Endothelial cell of umbilical vein (primary cell): ENCODE measurements around the gene IP6K2. TPM values are rescaled to one million over a fixed set of nuclear protein-coding genes. Genes with fewer than 3 reads are reported as not detected.
"Not testable (repeated sequence)": the region's sequence is repeated elsewhere in the genome, so short reads cannot be mapped to it uniquely, and the experiment has no call there.

Source experiments
- BruUV-seq: library from RNA; stranded (reverse); fragments of 400-500 nt; replicated peaks from 2 replicates; lab custom pipeline; 2021; lab: Mats Ljungman, UMichigan
- CTCF ChIA-PET: fragments of 300-600, 350-600 bp; sonication (Branson Sonifier 250); formaldehyde crosslinking; loops from one replicate; lab custom pipeline; 2021; ENCODE audit warnings: antibody characterized with exemption, inconsistent platforms; lab: Charles Lee
- POLR2A ChIA-PET: fragments of 300-600, 350-600 bp; sonication (Branson Sonifier 250); formaldehyde crosslinking; loops from one replicate; lab custom pipeline; 2021; ENCODE audit warnings: antibody characterized with exemption, inconsistent platforms; lab: Charles Lee
- DNase-seq: peaks from one replicate; pipeline ENCODE4 v3.0.0-alpha.2; 2011; ENCODE audit warnings: low read depth, low spot score
- FAIRE-seq: peaks from 2 replicates; lab custom pipeline; 2011; peaks lifted over from hg19 to GRCh38; lab: Jason Lieb, UNC
- H2AFZ ChIP-seq: 2 replicates; pipeline ENCODE4 v1.6.0; 2012; ENCODE audit warnings: low read depth, low read length, control low read depth, inconsistent platforms
- H3K27ac ChIP-seq: 2 replicates; pipeline ENCODE4 v1.5.1; 2011; ENCODE audit warnings: low read depth, mild to moderate bottlenecking, control low read depth, low read length, moderate library complexity; ENCODE audit not compliant: insufficient read depth
- H3K27me3 ChIP-seq, 2 experiments: 2 replicates each; pipeline versions ENCODE4 v1.6.0 to v1.6.1; 2011; ENCODE audit warnings: low read length in 2 of 2, mixed read lengths in 1 of 2; ENCODE audit not compliant: control insufficient read depth in 2 of 2, insufficient read depth in 2 of 2
- H3K36me3 ChIP-seq, 2 experiments: 2 replicates in 1 of 2; 3 replicates in 1 of 2; pipeline ENCODE4 v1.5.1; 2011; ENCODE audit warnings: low read length in 2 of 2, mild to moderate bottlenecking in 1 of 2, moderate library complexity in 1 of 2; ENCODE audit not compliant: control insufficient read depth in 2 of 2, insufficient read depth in 2 of 2; ENCODE audit errors: extremely low read depth in 1 of 2
- H3K4me1 ChIP-seq: 3 replicates; pipeline ENCODE4 v1.5.1; 2011; ENCODE audit warnings: mild to moderate bottlenecking, low read length; ENCODE audit not compliant: control insufficient read depth, insufficient read depth; ENCODE audit errors: extremely low read depth
- H3K4me2 ChIP-seq: 2 replicates; pipeline ENCODE4 v1.6.1; 2011; ENCODE audit warnings: low read length, control low read depth, mixed read lengths; ENCODE audit not compliant: insufficient read depth
- H3K4me3 ChIP-seq, 3 experiments: fragments of 200-600 bp in 1 of 3; sonication (generic), shearing (Covaris generic) in 1 of 3; replicated peaks in 1 of 3; 2 replicates each; pipeline ENCODE4 v1.5.1; 2011 to 2016; ENCODE audit warnings: control low read depth in 3 of 3, low read length in 3 of 3, mild to moderate bottlenecking in 2 of 3, inconsistent platforms in 1 of 3, low read depth in 1 of 3, moderate library complexity in 1 of 3; ENCODE audit not compliant: insufficient read depth in 1 of 3
- H3K79me2 ChIP-seq: 2 replicates; pipeline ENCODE4 v1.6.0; 2012; ENCODE audit warnings: low read length, inconsistent platforms; ENCODE audit not compliant: control insufficient read depth, insufficient read depth
- H3K9ac ChIP-seq: replicated peaks from 2 replicates; pipeline ENCODE3; 2011; ENCODE audit warnings: low read length, control low read depth; ENCODE audit not compliant: insufficient read depth; ENCODE audit errors: extremely low read depth
- H3K9me1 ChIP-seq: replicated peaks from 3 replicates; pipeline ENCODE4 v1.6.0; 2011; ENCODE audit warnings: mild to moderate bottlenecking, low read length; ENCODE audit not compliant: control insufficient read depth, insufficient read depth; ENCODE audit errors: extremely low read depth
- H3K9me3 ChIP-seq: replicated peaks from 2 replicates; pipeline ENCODE4 v1.5.1; 2012; ENCODE audit warnings: low read length, inconsistent platforms; ENCODE audit not compliant: control insufficient read depth, insufficient read depth
- H4K20me1 ChIP-seq: replicated peaks from 2 replicates; pipeline ENCODE3; 2011; ENCODE audit warnings: mild to moderate bottlenecking, low read length; ENCODE audit not compliant: control insufficient read depth, insufficient read depth; ENCODE audit errors: extremely low read depth
- EZH2 ChIP-seq: IDR thresholded peaks from 2 replicates; pipeline ENCODE4 v1.6.1; 2012; ENCODE audit warnings: borderline replicate concordance, low read depth, mild to moderate bottlenecking, moderate library complexity, low read length, inconsistent platforms; ENCODE audit not compliant: severe bottlenecking
- FOS ChIP-seq: IDR thresholded peaks from 2 replicates; pipeline ENCODE4 v1.6.1; 2011; ENCODE audit warnings: mild to moderate bottlenecking, low read length, moderate library complexity, borderline replicate concordance; ENCODE audit not compliant: insufficient read depth
- GATA2 ChIP-seq: IDR thresholded peaks from 2 replicates; pipeline ENCODE4 v1.7.0; 2011; ENCODE audit warnings: low read depth, mild to moderate bottlenecking, moderate library complexity, mixed read lengths, low read length; ENCODE audit not compliant: insufficient read length, insufficient read depth
- JUN ChIP-seq: IDR thresholded peaks from 2 replicates; pipeline ENCODE4 v1.6.1; 2011; ENCODE audit warnings: borderline replicate concordance, low read depth; ENCODE audit not compliant: insufficient read length, insufficient read depth
- MYC ChIP-seq: IDR thresholded peaks from one replicate; pipeline ENCODE4 v1.6.1; 2011; ENCODE audit warnings: mild to moderate bottlenecking, low read depth, low read length
- POLR2A ChIP-seq: IDR thresholded peaks from 2 replicates; pipeline ENCODE4 v1.6.1; 2012; ENCODE audit warnings: low read depth, mild to moderate bottlenecking, control low read depth, low read length
- POLR2AphosphoS5 ChIP-seq: IDR thresholded peaks from 2 replicates; pipeline ENCODE4 v1.6.1; 2012; ENCODE audit warnings: low read depth, mild to moderate bottlenecking, control low read depth, low read length, moderate library complexity; ENCODE audit not compliant: insufficient read depth
- dilution Hi-C: fragments of 300-500 bp; cut with MboI; formaldehyde crosslinking; loops from one replicate; pipeline ENCODE4 v1.15.0; 2019; ENCODE audit warnings: low sequenced_read_pairs; ENCODE audit not compliant: extremely low pct_ligation_motif_present
- intact Hi-C: fragments of 100-400 bp; cut with micrococcal nuclease; formaldehyde crosslinking; loops from one replicate; pipeline ENCODE4 v1.10.0; 2022
- polyA plus RNA-seq, 4 experiments: library from polyadenylated mRNA; depleted of rRNA in 3 of 4; stranded (reverse) in 3 of 4; unstranded in 1 of 4; fragments of >200 nt; gene quantifications; 2 replicates each; pipeline versions ENCODE4 v1.2.1 to v1.2.3, GENCODE V29; 2011 to 2012; ENCODE audit warnings: missing spikeins in 1 of 4
- total RNA-seq: library from RNA; stranded (reverse); gene quantifications from 2 replicates; pipeline ENCODE4 v1.2.3, GENCODE V29; 2021
- TF ChIP-seq, protein P1 (sequence below): IDR thresholded peaks from 2 replicates; pipeline ENCODE4 v1.6.1; 2011; ENCODE audit not compliant: insufficient read depth, insufficient read length
- TF ChIP-seq, protein P2 (sequence below), 2 donors: IDR thresholded peaks; 1 replicate in 1 of 2; 2 replicates in 1 of 2; pipeline ENCODE4 v1.5.1; 2011; ENCODE audit warnings: low read length in 2 of 2, mild to moderate bottlenecking in 2 of 2, moderate library complexity in 2 of 2, control low read depth in 1 of 2, inconsistent platforms in 1 of 2, low read depth in 1 of 2; ENCODE audit not compliant: insufficient read depth in 1 of 2; ENCODE audit errors: extremely low read depth in 1 of 2

Gene IP6K2
- total and polyA plus RNA-seq, 2 donors (not counting 3 experiments of a cell fraction or from before 2014, with no cell fraction given) = 81.8 to 143 TPM

DNA sequence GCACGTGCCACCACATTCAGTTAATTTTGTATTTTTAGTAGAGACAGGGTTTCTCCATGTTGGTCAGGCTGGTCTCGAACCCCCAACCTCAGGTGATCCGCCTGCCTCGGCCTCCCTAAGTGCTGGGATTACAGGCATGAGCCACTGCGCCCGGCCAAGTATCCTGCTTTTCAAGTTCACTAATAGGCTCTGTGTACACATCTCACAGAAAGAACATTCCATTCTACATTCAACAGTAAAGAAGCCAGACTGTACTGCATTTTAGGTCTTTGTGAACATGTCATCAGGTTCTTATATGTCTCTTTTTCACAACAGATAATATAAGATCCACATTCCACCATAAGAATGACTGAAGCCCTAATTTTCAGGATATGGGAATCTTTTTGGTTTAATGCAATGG lies 42.5 kb upstream of the IP6K2 start:
- POLR2A ChIA-PET, DNase-seq, H3K36me3 ChIP-seq, dilution Hi-C loops, H3K27me3 ChIP-seq, H4K20me1 ChIP-seq, BruUV-seq, H3K79me2 ChIP-seq, H3K4me2 ChIP-seq, H3K4me1 ChIP-seq, H3K9me3 ChIP-seq, H3K4me3 ChIP-seq, FAIRE-seq, H2AFZ ChIP-seq, H3K9ac ChIP-seq, H3K9me1 ChIP-seq, intact Hi-C loops, H3K27ac ChIP-seq: not testable (repeated sequence)
- CTCF ChIA-PET = interaction anchor here (0.9 to 3.2 kb wide), 2 partner anchors 19 to 101 kb away, joined by 3 to 13 read pairs; no protein-coding TSS in a partner anchor

DNA sequence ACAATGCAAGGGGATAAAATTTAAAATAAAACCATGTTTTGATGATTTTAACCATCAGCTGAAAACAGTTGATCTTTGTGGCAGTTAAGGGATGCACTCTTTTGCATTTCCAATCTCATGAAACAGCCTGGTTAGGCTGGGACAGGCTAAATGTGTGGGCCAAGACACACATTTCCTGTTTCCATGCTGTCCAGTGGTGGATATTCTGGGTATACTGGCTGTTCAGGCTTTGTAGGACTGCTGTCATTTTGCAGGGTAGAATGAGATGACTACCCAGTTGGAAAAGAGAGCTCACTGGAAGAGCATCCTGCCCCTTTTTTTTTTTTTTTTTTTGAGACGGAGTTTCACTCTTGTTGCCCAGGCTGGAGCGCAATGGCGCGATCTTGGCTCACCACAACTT lies 42.0 kb upstream of the IP6K2 start:
- no peak overlapping the region for H2AFZ ChIP-seq
- H3K4me1 ChIP-seq = no peaks in the 10 kb centered on the region
- no peak overlapping the region for H3K4me3 ChIP-seq
- H3K36me3 ChIP-seq = peaks cover 0 to 2% of the 10 kb centered on the region in 2 experiments
- no peaks in the 10 kb centered on the region for H3K9me3 ChIP-seq
- no peaks in the 10 kb centered on the region for H3K27me3 ChIP-seq
- POLR2A ChIA-PET = no interaction called here
- TF ChIP-seq GATA2 (no peak), JUN (no peak), EZH2 (no peak), MYC (no peak), FOS (no peak), POLR2AphosphoS5 (no peak), POLR2A (no peak)
- TF ChIP-seq, protein P1, sequence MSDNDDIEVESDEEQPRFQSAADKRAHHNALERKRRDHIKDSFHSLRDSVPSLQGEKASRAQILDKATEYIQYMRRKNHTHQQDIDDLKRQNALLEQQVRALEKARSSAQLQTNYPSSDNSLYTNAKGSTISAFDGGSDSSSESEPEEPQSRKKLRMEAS = no peak
- TF ChIP-seq, protein P2, sequence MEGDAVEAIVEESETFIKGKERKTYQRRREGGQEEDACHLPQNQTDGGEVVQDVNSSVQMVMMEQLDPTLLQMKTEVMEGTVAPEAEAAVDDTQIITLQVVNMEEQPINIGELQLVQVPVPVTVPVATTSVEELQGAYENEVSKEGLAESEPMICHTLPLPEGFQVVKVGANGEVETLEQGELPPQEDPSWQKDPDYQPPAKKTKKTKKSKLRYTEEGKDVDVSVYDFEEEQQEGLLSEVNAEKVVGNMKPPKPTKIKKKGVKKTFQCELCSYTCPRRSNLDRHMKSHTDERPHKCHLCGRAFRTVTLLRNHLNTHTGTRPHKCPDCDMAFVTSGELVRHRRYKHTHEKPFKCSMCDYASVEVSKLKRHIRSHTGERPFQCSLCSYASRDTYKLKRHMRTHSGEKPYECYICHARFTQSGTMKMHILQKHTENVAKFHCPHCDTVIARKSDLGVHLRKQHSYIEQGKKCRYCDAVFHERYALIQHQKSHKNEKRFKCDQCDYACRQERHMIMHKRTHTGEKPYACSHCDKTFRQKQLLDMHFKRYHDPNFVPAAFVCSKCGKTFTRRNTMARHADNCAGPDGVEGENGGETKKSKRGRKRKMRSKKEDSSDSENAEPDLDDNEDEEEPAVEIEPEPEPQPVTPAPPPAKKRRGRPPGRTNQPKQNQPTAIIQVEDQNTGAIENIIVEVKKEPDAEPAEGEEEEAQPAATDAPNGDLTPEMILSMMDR (IDR thresholded peaks at IDR 0.05; ENCODE audit: extremely low read depth in 1 of 2, insufficient read depth in 1 of 2, low read depth in 1 of 2, low read length in 2 of 2) = no peak
- intact Hi-C loops = no loop called here
- FAIRE-seq (no peak), DNase-seq (no peak)
- no peaks in the 10 kb centered on the region for H3K9me1 ChIP-seq
- H3K27ac ChIP-seq = no peak overlapping the region
- dilution Hi-C loops = no loop called here
- BruUV-seq = no TSS peak
- H3K9ac ChIP-seq = no peak overlapping the region
- CTCF ChIA-PET = interaction anchor here (0.6 to 3.2 kb wide), 2 partner anchors 19 to 563 kb away, joined by 3 to 13 read pairs; no protein-coding TSS in a partner anchor
- no peak overlapping the region for H3K4me2 ChIP-seq
- H3K79me2 ChIP-seq = no peaks in the 10 kb centered on the region
- no peaks in the 10 kb centered on the region for H4K20me1 ChIP-seq
